HG03575 (cell line): ENCODE measurements around the gene PTPN3.

ENCODE experiments used
- ATAC-seq: cut with Tn5 transposase; IDR thresholded peaks from one replicate; pipeline ENCODE4 v1.9.1; 2021; ENCODE audit not compliant: unreplicated experiment, insufficient number of reproducible peaks, low FRiP score; ENCODE audit errors: extremely low read depth

The PTPN3 gene

GRCh38 chr9:109439378-109440116 is 58.6 kb downstream of the PTPN3 start:
- ATAC-seq: no peak

DNA sequence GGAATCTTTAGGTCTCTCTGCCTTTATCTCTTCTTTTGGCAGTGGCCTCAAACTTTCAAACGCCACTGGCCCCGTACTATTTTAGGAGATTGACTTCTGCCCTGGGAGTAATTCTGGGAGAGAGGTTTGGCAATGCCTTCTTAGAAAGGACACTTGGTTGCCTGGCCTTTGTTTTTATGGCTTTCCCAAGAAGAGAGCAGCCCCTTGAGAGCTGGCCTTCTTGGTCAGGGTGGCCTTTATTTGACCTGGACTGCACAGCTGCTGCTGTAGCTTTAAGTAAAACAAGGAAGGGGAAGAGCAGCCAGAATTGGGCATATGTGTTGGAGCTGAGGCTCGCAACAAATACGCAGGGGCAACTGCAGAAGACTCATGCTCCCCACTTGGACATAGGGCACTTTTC is 60.8 kb downstream of the PTPN3 start:
- no peak for ATAC-seq

DNA sequence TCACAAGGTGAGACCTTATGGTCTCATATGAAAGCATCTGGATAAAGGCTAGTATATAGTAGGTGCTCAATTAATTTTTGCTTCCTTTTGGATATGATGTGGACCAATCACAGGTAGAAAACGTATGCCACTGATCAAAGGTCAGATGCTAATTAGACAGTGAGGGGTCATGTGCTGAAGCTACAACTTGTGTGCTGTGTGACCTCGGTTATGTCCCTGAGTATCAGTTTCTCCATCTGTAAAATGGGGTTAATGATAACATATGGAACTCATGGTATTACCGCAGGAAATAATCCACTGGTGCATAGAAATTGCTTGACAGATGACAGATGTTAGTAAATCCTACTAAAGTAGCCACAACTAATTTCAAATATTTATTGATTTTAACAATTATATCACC is 62.0 kb downstream of the PTPN3 start:
- no peak for ATAC-seq

DNA sequence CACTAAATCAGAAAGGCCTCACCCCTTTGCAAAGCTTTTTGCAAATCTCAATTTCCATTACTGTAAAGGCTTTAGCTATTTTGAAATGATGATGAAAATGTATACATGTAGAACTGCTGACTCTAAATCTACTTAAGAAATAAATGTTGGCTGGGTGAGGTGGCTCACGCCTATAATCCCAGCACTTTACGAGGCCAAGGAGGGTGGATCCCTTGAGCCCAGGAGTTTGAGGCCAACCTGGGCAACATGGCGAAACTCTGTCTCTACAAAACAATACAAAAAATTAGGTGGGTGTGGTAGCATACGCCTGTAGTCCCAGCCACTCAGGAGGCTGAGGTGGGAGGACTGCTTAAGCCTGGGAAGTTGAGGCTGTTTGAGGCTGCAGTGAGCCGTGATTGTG is 64.6 kb downstream of the PTPN3 start:
- ATAC-seq: no peak

- ATAC-seq: no peak
Observed at GRCh38 chr9:109430231-109430630, 67.9 kb downstream of the PTPN3 start.

- ATAC-seq: no peak
Observed at GRCh38 chr9:109428854-109429253, 69.3 kb downstream of the PTPN3 start.

DNA sequence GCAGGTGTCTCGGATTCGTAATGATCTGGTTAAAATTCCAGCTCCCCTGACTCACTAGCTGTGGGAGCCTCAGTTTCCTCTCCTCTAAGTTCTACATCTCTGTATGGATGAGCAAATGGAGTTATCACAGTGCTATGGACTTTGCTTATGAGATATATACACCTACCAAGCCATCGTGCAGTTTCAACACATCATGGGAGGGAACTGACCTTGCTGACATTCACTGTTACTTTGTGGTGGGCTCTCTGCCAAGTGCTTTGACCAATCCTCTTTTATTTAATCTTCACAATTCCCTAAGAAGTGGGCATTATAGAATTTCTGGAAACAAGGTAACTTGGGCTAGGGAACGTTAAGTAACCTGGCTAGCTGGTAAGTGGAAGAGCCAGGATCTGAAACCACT is 70.2 kb downstream of the PTPN3 start:
- no peak for ATAC-seq

GRCh38 chr9:109426626-109427402 is 71.3 kb downstream of the PTPN3 start:
- no peak for ATAC-seq

GRCh38 chr9:109424618-109425017 is 73.5 kb downstream of the PTPN3 start:
- no peak for ATAC-seq

DNA sequence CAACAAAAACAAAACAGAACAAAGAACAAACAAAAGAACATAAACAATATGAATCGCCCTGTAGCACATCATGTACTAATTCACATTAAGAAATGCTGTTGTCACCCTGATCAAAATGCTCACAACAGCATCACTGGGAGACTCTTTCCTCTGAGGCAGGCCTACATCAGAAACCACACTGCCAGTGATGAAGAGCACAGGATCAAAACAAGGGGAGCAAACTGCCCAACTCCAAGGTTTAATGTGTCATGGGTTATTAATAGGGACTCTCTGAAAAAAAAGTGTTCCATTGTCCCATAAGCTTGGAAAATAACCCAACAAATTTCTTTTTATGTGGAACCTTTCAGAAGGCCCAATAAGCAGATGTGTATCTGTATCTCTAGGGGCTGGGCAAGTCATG is 74.2 kb downstream of the PTPN3 start:
- ATAC-seq: no peak

GRCh38 chr9:109422641-109423040 is 75.5 kb downstream of the PTPN3 start:
- peak; percentile 82 for ATAC-seq

GRCh38 chr9:109421026-109421970 is 76.8 kb downstream of the PTPN3 start:
- no peak for ATAC-seq

DNA sequence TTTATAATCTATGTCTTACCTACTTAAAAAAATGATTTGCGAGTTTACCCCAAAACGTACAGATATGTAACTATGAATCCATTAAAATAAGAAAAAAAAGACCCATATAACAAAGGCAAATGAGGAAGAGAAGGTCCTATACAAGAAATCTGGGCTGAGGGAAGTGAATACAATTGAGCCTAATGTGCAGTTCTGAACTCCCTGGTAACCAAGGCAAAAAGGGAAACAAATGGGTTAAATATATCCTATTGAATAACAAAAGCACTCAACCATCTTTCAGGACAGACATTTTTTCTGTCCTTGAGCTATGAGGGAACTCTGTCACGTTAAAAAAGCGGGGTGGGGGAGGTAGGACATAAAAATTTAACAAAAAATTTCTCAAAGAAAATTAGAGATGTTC is 78.6 kb downstream of the PTPN3 start:
- no peak for ATAC-seq

GRCh38 chr9:109418827-109419226 is 79.3 kb downstream of the PTPN3 start:
- no peak for ATAC-seq

- no peak for ATAC-seq
Observed at GRCh38 chr9:109417585-109418544, 80.2 kb downstream of the PTPN3 start.

DNA sequence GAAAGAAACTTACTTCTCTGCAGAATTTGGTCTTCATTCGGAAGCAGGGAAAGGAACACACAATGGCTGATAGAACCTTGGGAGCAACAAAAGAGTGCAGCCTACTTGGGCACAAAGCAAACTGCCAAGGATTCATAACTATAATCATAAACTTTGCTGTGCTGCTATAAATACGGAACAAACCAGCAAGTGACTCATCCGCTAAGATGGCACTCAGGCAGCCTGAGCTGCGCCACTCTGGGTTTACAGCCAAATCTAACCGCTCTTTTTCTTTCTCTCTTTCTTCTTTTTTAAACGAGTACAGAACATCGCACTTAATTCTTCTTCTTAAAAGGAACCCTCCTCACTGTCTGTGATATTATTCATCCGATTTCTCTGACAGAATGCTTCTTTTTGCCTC is 81.1 kb downstream of the PTPN3 start:
- no peak for ATAC-seq

- ATAC-seq: peak; percentile 31
Observed at GRCh38 chr9:109416135-109416706, 81.9 kb downstream of the PTPN3 start.

GRCh38 chr9:109414125-109414785 is 83.9 kb downstream of the PTPN3 start:
- ATAC-seq: no peak
